BLaER1 (cell line): ENCODE measurements around the gene ACADL.

Experiments used
- H3K27ac ChIP-seq: shearing (Covaris generic); formaldehyde crosslinking; 2 replicates; pipeline ENCODE4 v1.8.1; 2022
- H3K27me3 ChIP-seq: shearing (Covaris generic); formaldehyde crosslinking; 2 replicates; pipeline ENCODE4 v1.8.1; 2022
- H3K36me3 ChIP-seq: shearing (Covaris generic); formaldehyde crosslinking; 2 replicates; pipeline ENCODE4 v1.8.1; 2022
- H3K4me1 ChIP-seq: shearing (Covaris generic); formaldehyde crosslinking; 2 replicates; pipeline ENCODE4 v1.8.1; 2022
- H3K4me2 ChIP-seq: shearing (Covaris generic); formaldehyde crosslinking; 2 replicates; pipeline ENCODE4 v1.8.1; 2022
- H3K4me3 ChIP-seq: shearing (Covaris generic); formaldehyde crosslinking; 2 replicates; pipeline ENCODE4 v1.8.1; 2022
- H3K9ac ChIP-seq: shearing (Covaris generic); formaldehyde crosslinking; 2 replicates; pipeline ENCODE4 v1.8.1; 2022
- H3K9me3 ChIP-seq: shearing (Covaris generic); formaldehyde crosslinking; 2 replicates; pipeline ENCODE4 v1.8.1; 2022
- H4K20me1 ChIP-seq: shearing (Covaris generic); formaldehyde crosslinking; 2 replicates; pipeline ENCODE4 v1.8.1; 2022
- Cebpa-rat ChIP-seq: shearing (Covaris generic); IDR thresholded peaks from 2 replicates; pipeline ENCODE4 v1.8.1; 2022

The ACADL gene

GRCh38 chr2:210171309-210172218 lies 53.7 kb downstream of the ACADL start, which contains the start of gene KANSL1L:
KANSL1L (minus strand) TSS chr2:210171409; CDS start chr2:210154582, 16,827 bp downstream.
- H3K36me3 ChIP-seq, result no peaks in the 10 kb centered on the region
- H3K4me1 ChIP-seq, result peaks cover 28% of the 10 kb centered on the region
- no peak for TF ChIP-seq Cebpa-rat
- H4K20me1 ChIP-seq, result peaks cover 6% of the 10 kb centered on the region; the same call in 1 of the 2 replicates
- no peaks in the 10 kb centered on the region for H3K9me3 ChIP-seq
- H3K27ac ChIP-seq, result peak within 1 kb of the TSS; percentile 96
- peak within 1 kb of the TSS; percentile 90 for H3K4me2 ChIP-seq
- H3K4me3 ChIP-seq, result peak within 1 kb of the TSS; percentile 84
- peak within 1 kb of the TSS; percentile 95 for H3K9ac ChIP-seq
- H3K27me3 ChIP-seq, result no peaks in the 10 kb centered on the region

GRCh38 chr2:210170446-210171303 lies 54.6 kb downstream of the ACADL start:
- peak overlapping the region; percentile 96 for H3K27ac ChIP-seq
- H3K9ac ChIP-seq, result peak overlapping the region; percentile 95
- peak; percentile 63; the same call in 1 of the 2 replicates for TF ChIP-seq Cebpa-rat
- H3K36me3 ChIP-seq, result no peaks in the 10 kb centered on the region
- H3K27me3 ChIP-seq, result no peaks in the 10 kb centered on the region
- peak overlapping the region; percentile 85 for H3K4me2 ChIP-seq
- peaks cover 6% of the 10 kb centered on the region; the same call in 1 of the 2 replicates for H4K20me1 ChIP-seq
- no peaks in the 10 kb centered on the region for H3K9me3 ChIP-seq
- peak overlapping the region; percentile 84 for H3K4me3 ChIP-seq
- H3K4me1 ChIP-seq, result peaks cover 28% of the 10 kb centered on the region

GRCh38 chr2:210170196-210170445 lies 55.1 kb downstream of the ACADL start:
- no peaks in the 10 kb centered on the region for H3K9me3 ChIP-seq
- peaks cover 6% of the 10 kb centered on the region; the same call in 1 of the 2 replicates for H4K20me1 ChIP-seq
- H3K36me3 ChIP-seq, result no peaks in the 10 kb centered on the region
- peak overlapping the region; percentile 84 for H3K4me3 ChIP-seq
- peak overlapping the region; percentile 95 for H3K9ac ChIP-seq
- TF ChIP-seq Cebpa-rat, result no peak
- H3K4me1 ChIP-seq, result peaks cover 28% of the 10 kb centered on the region
- H3K4me2 ChIP-seq, result peak overlapping the region; percentile 85
- peak overlapping the region; percentile 84 for H3K27ac ChIP-seq
- H3K27me3 ChIP-seq, result no peaks in the 10 kb centered on the region

GRCh38 chr2:210169516-210170195 lies 55.6 kb downstream of the ACADL start:
- no peak for TF ChIP-seq Cebpa-rat
- Histone ChIP-seq H4K20me1 (peaks cover 6% of the 10 kb centered on the region; the same call in 1 of the 2 replicates), H3K9me3 (no peaks in the 10 kb centered on the region), H3K4me3 (peak overlapping the region; percentile 84), H3K4me2 (peak overlapping the region; percentile 85), H3K27me3 (no peaks in the 10 kb centered on the region), H3K4me1 (peaks cover 28% of the 10 kb centered on the region), H3K36me3 (no peaks in the 10 kb centered on the region), H3K27ac (peak overlapping the region; percentile 84), H3K9ac (peak overlapping the region; percentile 95)

- Histone ChIP-seq H3K27me3 (no peaks in the 10 kb centered on the region), H3K36me3 (no peaks in the 10 kb centered on the region), H3K4me3 (no peak overlapping the region), H3K9me3 (no peaks in the 10 kb centered on the region), H3K4me2 (no peak overlapping the region), H3K27ac (no peak overlapping the region), H3K4me1 (peaks cover 36% of the 10 kb centered on the region), H3K9ac (no peak overlapping the region), H4K20me1 (peaks cover 6% of the 10 kb centered on the region; the same call in 1 of the 2 replicates)
- TF ChIP-seq Cebpa-rat, result no peak
These were observed 58.0 kb downstream of the ACADL start for GRCh38 chr2:210167227-210167626.

GRCh38 chr2:210162466-210163124 lies 62.7 kb downstream of the ACADL start:
- Histone ChIP-seq H4K20me1 (peaks cover 6% of the 10 kb centered on the region; the same call in 1 of the 2 replicates), H3K9me3 (peaks cover 5% of the 10 kb centered on the region; the same call in 1 of the 2 replicates), H3K9ac (0 out of 2 replicates have a peak overlapping the region, but pooled peaks have one; percentile 3), H3K4me1 (peaks cover 14% of the 10 kb centered on the region), H3K36me3 (0 out of 2 replicates have a peak, but pooled peaks cover 2% of the 10 kb centered on the region), H3K4me2 (peak overlapping the region; percentile 55), H3K27ac (peak overlapping the region; percentile 63; the same call in 1 of the 2 replicates), H3K4me3 (no peak overlapping the region), H3K27me3 (no peaks in the 10 kb centered on the region)
- TF ChIP-seq Cebpa-rat, result no peak

GRCh38 chr2:210159059-210159458 lies 66.2 kb downstream of the ACADL start:
- Histone ChIP-seq H3K36me3 (peaks cover 20% of the 10 kb centered on the region), H3K9ac (no peak overlapping the region), H3K27me3 (no peaks in the 10 kb centered on the region), H3K4me3 (no peak overlapping the region), H4K20me1 (peaks cover 6% of the 10 kb centered on the region; the same call in 1 of the 2 replicates), H3K4me1 (peaks cover 14% of the 10 kb centered on the region), H3K4me2 (no peak overlapping the region), H3K9me3 (peaks cover 5% of the 10 kb centered on the region; the same call in 1 of the 2 replicates), H3K27ac (no peak overlapping the region)
- no peak for TF ChIP-seq Cebpa-rat

- no peak overlapping the region for H3K4me2 ChIP-seq
- H3K4me1 ChIP-seq, result peaks cover 12% of the 10 kb centered on the region
- H3K27ac ChIP-seq, result no peak overlapping the region
- H3K4me3 ChIP-seq, result no peak overlapping the region
- H3K9me3 ChIP-seq, result peaks cover 5% of the 10 kb centered on the region; the same call in 1 of the 2 replicates
- H4K20me1 ChIP-seq, result peaks cover 6% of the 10 kb centered on the region; the same call in 1 of the 2 replicates
- no peak overlapping the region for H3K9ac ChIP-seq
- H3K27me3 ChIP-seq, result no peaks in the 10 kb centered on the region
- H3K36me3 ChIP-seq, result peaks cover 28% of the 10 kb centered on the region
- no peak for TF ChIP-seq Cebpa-rat
These were observed 67.0 kb downstream of the ACADL start for GRCh38 chr2:210158236-210158635.
